PC-3 (cell line): ENCODE data around the gene MED26. TPM values are rescaled to one million over a fixed set of nuclear protein-coding genes. Genes with fewer than 3 reads are reported as not detected.

Experiments
- ATAC-seq: fragments of 200-7000 bp; cut with Tn5 transposase; 2 replicates; pipeline ENCODE4 v1.9.1; 2020; ENCODE audit warnings: mild to moderate bottlenecking, moderate library complexity
- BruUV-seq: library from RNA; stranded (reverse); fragments of 400-500 nt; replicated peaks from 2 replicates; lab custom pipeline; 2021; lab: Mats Ljungman, UMichigan
- CTCF ChIA-PET: fragments of 300-600 bp; sonication (Branson Sonifier 250); formaldehyde crosslinking; loops from one replicate; lab custom pipeline; 2022; ENCODE audit warnings: antibody characterized with exemption; lab: Charles Lee
- POLR2A ChIA-PET: fragments of 300-600 bp; sonication (Branson Sonifier 250); formaldehyde crosslinking; loops from one replicate; lab custom pipeline; 2022; ENCODE audit warnings: antibody characterized with exemption; ENCODE audit not compliant: unreplicated experiment; lab: Charles Lee
- DNase-seq: peaks from one replicate; pipeline ENCODE4 v3.0.0-alpha.2; 2015
- H2AFZ ChIP-seq: fragments of 300-600 bp; sonication (generic); 2 replicates; pipeline ENCODE4 v1.6.0; 2016; ENCODE audit warnings: antibody characterized with exemption, low read length
- H3F3A ChIP-seq: fragments of 300-600 bp; sonication (generic); one replicate; pipeline ENCODE4 v1.6.0; 2017; ENCODE audit warnings: antibody characterized with exemption, low read length, control low read depth, mild to moderate bottlenecking; ENCODE audit not compliant: unreplicated experiment
- H3K27ac ChIP-seq: fragments of 300-600 bp; sonication (generic); 2 replicates; pipeline ENCODE4 v1.5.1; 2016; ENCODE audit warnings: mild to moderate bottlenecking, low read length
- H3K27me3 ChIP-seq: fragments of 300-600 bp; sonication (generic); 2 replicates; pipeline ENCODE4 v1.6.1; 2016; ENCODE audit warnings: low read length, mixed read lengths
- H3K36me3 ChIP-seq: fragments of 300-600 bp; sonication (generic); 2 replicates; pipeline ENCODE4 v1.6.1; 2016; ENCODE audit warnings: low read depth, mixed run types, low read length, mixed read lengths
- H3K4me1 ChIP-seq: fragments of 300-600 bp; sonication (generic); 2 replicates; pipeline ENCODE4 v1.5.1; 2016; ENCODE audit warnings: low read length; ENCODE audit not compliant: insufficient read depth
- H3K4me2 ChIP-seq: fragments of 300-600 bp; sonication (generic); 2 replicates; pipeline ENCODE4 v1.6.0; 2016; ENCODE audit warnings: low read length
- H3K4me3 ChIP-seq: fragments of 300-600 bp; sonication (generic); 2 replicates; pipeline ENCODE4 v1.5.1; 2016; ENCODE audit warnings: mild to moderate bottlenecking, low read length, mixed read lengths
- H3K79me2 ChIP-seq: fragments of 300-600 bp; sonication (generic); 2 replicates; pipeline ENCODE4 v1.6.1; 2017; ENCODE audit warnings: low read length, mixed read lengths
- H3K9ac ChIP-seq: fragments of 300-600 bp; sonication (generic); 2 replicates; pipeline ENCODE4 v1.6.0; 2016; ENCODE audit warnings: mild to moderate bottlenecking, low read length
- H3K9me2 ChIP-seq: fragments of 300-600 bp; sonication (generic); replicated peaks from 2 replicates; pipeline ENCODE4 v1.6.1; 2016; ENCODE audit warnings: mixed run types, low read length, mixed read lengths
- H3K9me3 ChIP-seq: fragments of 300-600 bp; sonication (generic); 2 replicates; pipeline ENCODE4 v1.6.1; 2016; ENCODE audit warnings: low read length, mixed read lengths
- H4K20me1 ChIP-seq: fragments of 300-600 bp; sonication (generic); 2 replicates; pipeline ENCODE4 v1.6.1; 2016; ENCODE audit warnings: low read length, mixed read lengths
- CTCF ChIP-seq: fragments of 300-600 bp; sonication (generic); conservative IDR thresholded peaks from 2 replicates; pipeline ENCODE4 v1.5.1; 2017; ENCODE audit warnings: antibody characterized with exemption, low read depth, mild to moderate bottlenecking, low read length
- EZH2 ChIP-seq: fragments of 300-600 bp; sonication (generic); IDR thresholded peaks from one replicate; pipeline ENCODE4 v1.6.1; 2017; ENCODE audit warnings: antibody characterized with exemption, mild to moderate bottlenecking, low read length; ENCODE audit not compliant: unreplicated experiment
- EZH2phosphoT487 ChIP-seq: fragments of 300-600 bp; sonication (generic); IDR thresholded peaks from 2 replicates; pipeline ENCODE4 v1.6.1; 2018; ENCODE audit warnings: mild to moderate bottlenecking, antibody characterized with exemption, low read length, borderline replicate concordance
- intact Hi-C: fragments of 100-400 bp; cut with micrococcal nuclease; formaldehyde crosslinking; loops from 2 replicates; pipeline ENCODE4 v1.9.0; 2023
- total RNA-seq: library from RNA; depleted of rRNA; stranded (reverse); fragments of >200 nt; gene quantifications from 2 replicates; pipeline ENCODE4 v1.2.3, GENCODE V29; 2014

MED26 gene
- total RNA-seq, 1 experiment from 2014 or later = 17.5 TPM

GRCh38 chr19:16627928-16628182 lies 149 bp downstream of the MED26 start:
- peaks cover 54% of the 10 kb centered on the region for H3K79me2 ChIP-seq
- H4K20me1 ChIP-seq = peaks cover 46% of the 10 kb centered on the region
- DNase-seq (no peak), ATAC-seq (no peak)
- TF ChIP-seq EZH2 (no peak), EZH2phosphoT487 (no peak), CTCF (no peak)
- peak overlapping the region; percentile 98 for H3K9ac ChIP-seq
- H2AFZ ChIP-seq = no peak overlapping the region
- ChIA-PET CTCF (no interaction called here), POLR2A (interaction anchor here (0.6 kb wide), 2 partner anchors 44 to 58 kb away, joined by 3 to 16 read pairs; no protein-coding TSS in a partner anchor)
- H3K4me3 ChIP-seq = peak overlapping the region; percentile 92
- peaks cover 32% of the 10 kb centered on the region for H3K36me3 ChIP-seq
- no peak overlapping the region for H3K27ac ChIP-seq
- peaks cover 6% of the 10 kb centered on the region for H3F3A ChIP-seq
- H3K4me1 ChIP-seq = peaks cover 19% of the 10 kb centered on the region
- peak overlapping the region; percentile 87 for H3K4me2 ChIP-seq
- H3K27me3 ChIP-seq = no peaks in the 10 kb centered on the region
- no peaks in the 10 kb centered on the region for H3K9me3 ChIP-seq
- intact Hi-C loops = loop anchor here (2.0 to 5.0 kb wide), 2 partner anchors 31 to 56 kb away; partner anchors contain the start of gene SLC35E1
- H3K9me2 ChIP-seq = no peaks in the 10 kb centered on the region
- no TSS peak for BruUV-seq

GRCh38 chr19:16627193-16627927 lies 644 bp downstream of the MED26 start:
- no peaks in the 10 kb centered on the region for H3K27me3 ChIP-seq
- H3K9me3 ChIP-seq = no peaks in the 10 kb centered on the region
- peaks cover 6% of the 10 kb centered on the region for H3F3A ChIP-seq
- POLR2A ChIA-PET = no interaction called here
- no peak overlapping the region for H3K27ac ChIP-seq
- peak overlapping the region; percentile 98 for H3K9ac ChIP-seq
- no peak overlapping the region for H2AFZ ChIP-seq
- ATAC-seq (no peak), DNase-seq (no peak)
- peaks cover 19% of the 10 kb centered on the region for H3K4me1 ChIP-seq
- peaks cover 31% of the 10 kb centered on the region for H3K36me3 ChIP-seq
- peaks cover 51% of the 10 kb centered on the region for H4K20me1 ChIP-seq
- peaks cover 59% of the 10 kb centered on the region for H3K79me2 ChIP-seq
- TF ChIP-seq EZH2phosphoT487 = no peak
- no peaks in the 10 kb centered on the region for H3K9me2 ChIP-seq
- peak overlapping the region; percentile 92 for H3K4me3 ChIP-seq
- intact Hi-C loops = loop anchor here (5.0 kb wide), 1 partner anchor 55 kb away; the partner anchor contains the start of gene SLC35E1
- CTCF ChIA-PET = interaction anchor here (0.6 kb wide), 2 partner anchors 13 to 32 kb away, joined by 3 read pairs; no protein-coding TSS in a partner anchor
- no TSS peak for BruUV-seq
- H3K4me2 ChIP-seq = peak overlapping the region; percentile 87

GRCh38 chr19:16626796-16627192 lies 1.2 kb downstream of the MED26 start:
- H3F3A ChIP-seq = peaks cover 6% of the 10 kb centered on the region
- H3K4me2 ChIP-seq = peak overlapping the region; percentile 87
- no peak overlapping the region for H3K27ac ChIP-seq
- H3K9me3 ChIP-seq = no peaks in the 10 kb centered on the region
- ChIA-PET POLR2A (no interaction called here), CTCF (interaction anchor here (0.6 kb wide), 2 partner anchors 13 to 33 kb away, joined by 3 read pairs; no protein-coding TSS in a partner anchor)
- H3K4me1 ChIP-seq = peaks cover 19% of the 10 kb centered on the region
- no peak for DNase-seq
- H3K9ac ChIP-seq = peak overlapping the region; percentile 98
- H4K20me1 ChIP-seq = peaks cover 57% of the 10 kb centered on the region
- H2AFZ ChIP-seq = no peak overlapping the region
- intact Hi-C loops = loop anchor here (5.0 kb wide), 1 partner anchor 54 kb away; the partner anchor contains the start of gene SLC35E1
- peaks cover 29% of the 10 kb centered on the region for H3K36me3 ChIP-seq
- peak overlapping the region; percentile 92 for H3K4me3 ChIP-seq
- peaks cover 65% of the 10 kb centered on the region for H3K79me2 ChIP-seq
- no TSS peak for BruUV-seq
- no peaks in the 10 kb centered on the region for H3K9me2 ChIP-seq
- H3K27me3 ChIP-seq = no peaks in the 10 kb centered on the region
- no peak for TF ChIP-seq CTCF
- TF ChIP-seq EZH2 = no peak
- TF ChIP-seq EZH2phosphoT487 = no peak
- no peak for ATAC-seq
